Prostate gland (tissue), 2 donors: ENCODE data around the gene SH3TC1. TPM values are rescaled to one million over a fixed set of nuclear protein-coding genes. Genes with fewer than 3 reads are reported as not detected.

Experiments
- DNase-seq: peaks from one replicate; pipeline ENCODE4 v3.0.0-alpha.2; 2019; ENCODE audit warnings: low spot score
- H3K27ac ChIP-seq, 2 donors: fragments of 200-600 bp; sonication (generic); 2 replicates each; pipeline ENCODE4 v1.5.1; 2017 to 2019
- H3K27me3 ChIP-seq: fragments of 200-600 bp; sonication (generic); replicated peaks from 2 replicates; pipeline ENCODE4 v1.5.1; 2019; ENCODE audit not compliant: insufficient read depth
- H3K36me3 ChIP-seq, 2 donors: fragments of 200-600 bp; sonication (generic); 1 replicate in 1 of 2; 2 replicates in 1 of 2; pipeline versions ENCODE4 v1.5.1 to v1.8.1; 2017 to 2019
- H3K4me1 ChIP-seq: fragments of 200-600 bp; sonication (generic); replicated peaks from 2 replicates; pipeline ENCODE4 v1.5.1; 2019
- H3K4me3 ChIP-seq, 2 donors: fragments of 200-600 bp; sonication (generic); 2 replicates each; pipeline ENCODE4 v1.5.1; 2017 to 2019
- H3K9me3 ChIP-seq: fragments of 200-600 bp; sonication (generic); 2 replicates; pipeline ENCODE4 v1.5.1; 2017
- POLR2A ChIP-seq: fragments of 450-650 bp; IDR thresholded peaks from one replicate; pipeline ENCODE4 v1.6.1; 2016; ENCODE audit warnings: antibody characterized with exemption, mild to moderate bottlenecking
- POLR2AphosphoS5 ChIP-seq: sonication (generic); formaldehyde crosslinking; IDR thresholded peaks from one replicate; pipeline ENCODE4 v1.6.1; 2017; ENCODE audit warnings: antibody characterized with exemption
- WGBS: methylation state at CpG from one replicate; pipeline ENCODE4 v1.1.5; 2018; 5-methylcytosine and 5-hydroxymethylcytosine counted together
- intact Hi-C: fragments of 100-400 bp; cut with DNase I; formaldehyde crosslinking; loops from one replicate; pipeline ENCODE4 v1.14.2; 2022
- total RNA-seq, 2 donors: library from RNA; depleted of rRNA; stranded (reverse); fragments of >200 nt; gene quantifications; one replicate each; pipeline ENCODE4 v1.1.0, GENCODE V29; 2016
- TF ChIP-seq, protein P1 (sequence below), 4 experiments: fragments of 200-600 bp in 2 of 4; fragments of 450-650 bp in 2 of 4; sonication (generic) in 2 of 4; IDR thresholded peaks; 1 replicate in 3 of 4; 2 replicates in 1 of 4; pipeline ENCODE4 v1.5.1; 2016 to 2019; ENCODE audit warnings: antibody characterized with exemption in 4 of 4, mild to moderate bottlenecking in 2 of 4, moderate library complexity in 2 of 4

SH3TC1 gene
- total RNA-seq, 2 donors from 2014 or later = 22.4 to 37.5 TPM

DNA sequence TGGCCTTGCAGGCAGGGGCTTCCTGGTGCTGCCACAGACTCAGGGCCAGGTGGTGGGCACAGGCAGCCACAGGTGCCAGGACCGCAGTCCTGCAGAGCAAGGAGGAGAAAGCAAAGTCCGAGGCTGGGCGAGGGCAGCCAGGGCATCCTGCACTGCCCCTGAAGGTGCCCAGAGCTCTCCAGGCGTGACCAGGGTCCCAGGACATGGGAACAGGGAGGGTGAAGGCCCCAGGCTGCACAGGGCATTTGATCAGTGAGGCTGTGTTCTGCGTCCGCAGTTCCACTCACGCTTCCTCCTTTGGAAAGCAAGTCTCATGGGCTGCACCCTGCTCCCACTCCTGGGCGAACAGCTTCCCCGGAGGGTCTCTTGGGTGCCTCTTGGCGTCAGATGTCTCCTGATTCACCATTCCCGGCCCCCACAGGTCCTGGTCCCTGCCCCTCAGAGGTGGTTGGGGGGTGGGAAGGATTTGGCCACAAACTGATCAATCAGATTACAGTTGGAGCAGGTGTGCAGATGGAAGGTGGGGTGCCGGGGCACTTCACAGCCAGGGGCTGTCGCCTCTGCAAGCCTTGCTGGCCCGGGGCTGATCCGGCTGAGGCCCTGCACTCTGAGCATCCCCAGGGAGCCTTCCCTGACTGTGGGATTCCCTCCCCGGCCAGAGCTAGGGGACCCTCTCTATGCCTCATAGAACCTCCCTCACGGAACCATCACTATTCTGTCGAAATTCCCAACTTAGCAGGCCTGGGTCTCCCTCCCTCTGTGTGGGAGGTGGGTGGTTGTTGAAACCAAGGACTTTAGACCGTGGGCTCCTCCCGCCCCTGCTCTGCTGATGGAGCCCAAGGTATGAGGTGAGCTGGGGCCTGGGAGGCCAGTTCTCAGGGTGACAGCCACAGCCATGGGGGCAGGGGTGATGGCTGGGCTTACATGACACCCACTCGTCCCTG, 3.3 kb downstream of the SH3TC1 start:
- peaks cover 26% of the 10 kb centered on the region for H3K4me1 ChIP-seq
- H3K27me3 ChIP-seq = no peaks in the 10 kb centered on the region
- WGBS = 80% methylated on average over 19 of the region's 21 CpGs
- intact Hi-C loops = no loop called here
- H3K9me3 ChIP-seq = no peaks in the 10 kb centered on the region
- no peak for DNase-seq
- H3K27ac ChIP-seq = no peak overlapping the region
- no peak for TF ChIP-seq POLR2AphosphoS5
- no peak for TF ChIP-seq POLR2A
- TF ChIP-seq, protein P1, sequence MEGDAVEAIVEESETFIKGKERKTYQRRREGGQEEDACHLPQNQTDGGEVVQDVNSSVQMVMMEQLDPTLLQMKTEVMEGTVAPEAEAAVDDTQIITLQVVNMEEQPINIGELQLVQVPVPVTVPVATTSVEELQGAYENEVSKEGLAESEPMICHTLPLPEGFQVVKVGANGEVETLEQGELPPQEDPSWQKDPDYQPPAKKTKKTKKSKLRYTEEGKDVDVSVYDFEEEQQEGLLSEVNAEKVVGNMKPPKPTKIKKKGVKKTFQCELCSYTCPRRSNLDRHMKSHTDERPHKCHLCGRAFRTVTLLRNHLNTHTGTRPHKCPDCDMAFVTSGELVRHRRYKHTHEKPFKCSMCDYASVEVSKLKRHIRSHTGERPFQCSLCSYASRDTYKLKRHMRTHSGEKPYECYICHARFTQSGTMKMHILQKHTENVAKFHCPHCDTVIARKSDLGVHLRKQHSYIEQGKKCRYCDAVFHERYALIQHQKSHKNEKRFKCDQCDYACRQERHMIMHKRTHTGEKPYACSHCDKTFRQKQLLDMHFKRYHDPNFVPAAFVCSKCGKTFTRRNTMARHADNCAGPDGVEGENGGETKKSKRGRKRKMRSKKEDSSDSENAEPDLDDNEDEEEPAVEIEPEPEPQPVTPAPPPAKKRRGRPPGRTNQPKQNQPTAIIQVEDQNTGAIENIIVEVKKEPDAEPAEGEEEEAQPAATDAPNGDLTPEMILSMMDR (IDR thresholded peaks at IDR 0.05) = no peak
- H3K4me3 ChIP-seq = no peak overlapping the region
- no peaks in the 10 kb centered on the region for H3K36me3 ChIP-seq

DNA sequence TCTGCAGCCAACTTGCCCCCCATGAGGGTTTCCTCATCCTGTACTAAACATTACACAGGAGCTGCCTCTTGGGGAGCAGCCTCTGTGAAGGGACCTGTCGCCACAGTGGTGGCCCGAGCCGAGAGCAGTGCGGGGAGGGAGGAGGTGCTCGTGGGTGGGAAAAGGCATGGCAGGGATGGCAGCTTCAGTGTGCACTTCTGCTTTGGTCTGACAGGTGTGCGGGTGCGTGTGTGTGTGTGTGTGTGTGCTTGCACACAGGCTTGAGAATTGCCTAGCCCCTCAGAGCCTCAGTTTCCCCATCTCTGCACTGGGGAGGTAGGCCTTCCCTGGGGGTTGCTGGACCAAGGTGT, 3.9 kb downstream of the SH3TC1 start:
- intact Hi-C loops = no loop called here
- no peak overlapping the region for H3K27ac ChIP-seq
- peaks cover 26% of the 10 kb centered on the region for H3K4me1 ChIP-seq
- H3K27me3 ChIP-seq = no peaks in the 10 kb centered on the region
- no peaks in the 10 kb centered on the region for H3K36me3 ChIP-seq
- no peak for DNase-seq
- no peak overlapping the region for H3K4me3 ChIP-seq
- no peaks in the 10 kb centered on the region for H3K9me3 ChIP-seq
- 76% methylated on average over 7 of the region's 7 CpGs for WGBS
- TF ChIP-seq, protein P1 (IDR thresholded peaks at IDR 0.05) = no peak
- TF ChIP-seq POLR2AphosphoS5 = no peak
- TF ChIP-seq POLR2A = no peak

DNA sequence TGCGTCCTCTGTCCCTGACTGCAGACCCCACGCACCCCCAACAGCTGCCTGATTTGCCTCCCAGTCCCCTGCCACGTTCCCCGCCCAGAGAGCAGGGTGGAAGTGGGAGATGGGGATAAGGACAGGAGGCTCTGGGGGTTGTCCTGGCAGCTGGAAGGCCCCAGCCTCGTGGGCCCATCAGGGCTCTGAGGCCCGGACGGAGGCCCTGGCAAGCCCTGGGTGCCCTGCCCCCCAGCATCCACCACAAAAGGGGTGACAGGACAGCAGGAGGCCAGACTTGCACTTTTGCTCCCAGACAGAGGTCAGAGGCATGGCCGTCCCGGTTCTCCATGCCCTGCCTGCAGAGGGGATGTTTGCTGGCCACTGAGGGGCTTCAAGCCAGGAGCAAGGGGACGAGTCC, 4.7 kb downstream of the SH3TC1 start:
- H3K27me3 ChIP-seq = no peaks in the 10 kb centered on the region
- no peak overlapping the region for H3K4me3 ChIP-seq
- intact Hi-C loops = no loop called here
- no peak overlapping the region for H3K27ac ChIP-seq
- TF ChIP-seq, protein P1 (IDR thresholded peaks at IDR 0.05) = no peak
- no peak for TF ChIP-seq POLR2AphosphoS5
- no peak for TF ChIP-seq POLR2A
- H3K36me3 ChIP-seq = no peaks in the 10 kb centered on the region
- peaks cover 19% of the 10 kb centered on the region for H3K4me1 ChIP-seq
- no peak for DNase-seq
- 74% methylated on average over 6 of the region's 10 CpGs for WGBS
- H3K9me3 ChIP-seq = no peaks in the 10 kb centered on the region

DNA sequence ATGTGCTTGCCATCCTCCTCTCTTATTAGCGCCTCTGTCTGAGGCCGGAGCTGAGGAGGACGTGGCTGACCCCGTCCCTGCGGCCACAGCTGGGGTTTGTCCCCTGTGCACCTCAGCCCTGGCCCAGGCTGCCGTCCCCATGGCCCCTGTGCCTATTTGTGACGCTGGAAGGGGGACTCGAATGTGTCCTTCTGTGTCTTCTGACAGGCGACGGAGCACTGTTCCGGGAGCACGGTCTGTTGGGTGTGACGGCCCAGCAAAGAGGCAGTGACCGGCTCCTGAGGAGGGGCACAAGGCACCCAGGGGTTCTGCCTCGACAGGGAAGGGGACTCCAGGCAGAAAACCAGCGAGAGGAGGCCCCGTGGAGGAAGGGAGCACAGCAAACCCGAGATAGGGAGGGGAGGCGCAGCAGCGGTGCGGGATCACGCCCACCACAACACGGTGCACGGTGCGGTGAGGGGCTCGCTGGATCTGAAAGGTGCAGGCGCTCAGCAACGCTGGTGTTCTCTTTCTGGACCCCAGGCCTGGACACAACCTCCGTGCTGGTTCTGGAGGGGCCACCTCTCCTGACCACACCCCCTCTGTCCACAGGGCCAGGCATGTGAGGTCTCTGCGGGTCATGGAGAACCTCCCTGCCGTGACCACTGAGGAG, 5.6 kb downstream of the SH3TC1 start:
- H3K4me1 ChIP-seq = peaks cover 11% of the 10 kb centered on the region
- no peak overlapping the region for H3K27ac ChIP-seq
- intact Hi-C loops = no loop called here
- H3K27me3 ChIP-seq = no peaks in the 10 kb centered on the region
- no peaks in the 10 kb centered on the region for H3K36me3 ChIP-seq
- 91% methylated on average over 31 of the region's 31 CpGs for WGBS
- H3K9me3 ChIP-seq = no peaks in the 10 kb centered on the region
- H3K4me3 ChIP-seq = no peak overlapping the region
- TF ChIP-seq, protein P1 (IDR thresholded peaks at IDR 0.05) = no peak
- TF ChIP-seq POLR2AphosphoS5 = no peak
- no peak for TF ChIP-seq POLR2A
- no peak for DNase-seq
